Uterus (tissue), 2 donors: ENCODE data around the gene KCNG2.

ENCODE experiments used
- POLR2A ChIP-seq, 2 donors: fragments of 450-650 bp; IDR thresholded peaks; one replicate each; pipeline ENCODE4 v1.6.1; 2016; ENCODE audit warnings: antibody characterized with exemption in 2 of 2, mild to moderate bottlenecking in 1 of 2, moderate library complexity in 1 of 2
- TF ChIP-seq, protein P1 (sequence below), 4 experiments: fragments of 200-600 bp in 2 of 4; fragments of 450-650 bp in 2 of 4; sonication (generic) in 2 of 4; IDR thresholded peaks; one replicate each; pipeline ENCODE4 v1.5.1; 2016 to 2019; ENCODE audit warnings: antibody characterized with exemption in 4 of 4, mild to moderate bottlenecking in 2 of 4, moderate library complexity in 1 of 4

DNA sequence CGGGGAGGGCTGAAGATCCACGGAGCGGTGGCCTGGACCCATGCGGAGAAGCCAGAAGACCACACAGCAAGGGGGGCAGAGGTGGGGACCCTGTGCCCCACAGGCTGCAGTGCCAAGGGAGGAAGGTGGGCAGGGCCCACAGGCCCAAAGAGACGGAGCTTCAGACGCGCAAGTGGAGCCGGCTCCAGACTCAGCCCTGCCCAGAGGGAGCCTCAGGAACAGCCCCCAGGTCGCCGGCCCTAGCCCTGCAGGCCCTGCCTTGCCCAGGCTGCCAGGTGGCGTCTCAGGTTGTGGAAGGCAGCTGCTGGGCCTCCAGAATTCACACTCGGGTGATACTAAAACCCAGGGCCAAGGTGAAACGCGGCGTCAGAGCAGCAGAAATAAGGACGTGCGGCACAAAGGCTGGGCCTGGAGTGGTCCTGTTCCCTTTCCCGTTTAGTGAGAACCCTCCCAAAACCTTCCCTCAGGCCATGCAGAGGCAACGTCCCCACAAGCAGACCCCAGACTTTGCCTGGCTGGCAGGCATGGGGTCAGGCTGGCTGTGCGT, 116.9 kb downstream of the KCNG2 start:
- TF ChIP-seq, protein P1, sequence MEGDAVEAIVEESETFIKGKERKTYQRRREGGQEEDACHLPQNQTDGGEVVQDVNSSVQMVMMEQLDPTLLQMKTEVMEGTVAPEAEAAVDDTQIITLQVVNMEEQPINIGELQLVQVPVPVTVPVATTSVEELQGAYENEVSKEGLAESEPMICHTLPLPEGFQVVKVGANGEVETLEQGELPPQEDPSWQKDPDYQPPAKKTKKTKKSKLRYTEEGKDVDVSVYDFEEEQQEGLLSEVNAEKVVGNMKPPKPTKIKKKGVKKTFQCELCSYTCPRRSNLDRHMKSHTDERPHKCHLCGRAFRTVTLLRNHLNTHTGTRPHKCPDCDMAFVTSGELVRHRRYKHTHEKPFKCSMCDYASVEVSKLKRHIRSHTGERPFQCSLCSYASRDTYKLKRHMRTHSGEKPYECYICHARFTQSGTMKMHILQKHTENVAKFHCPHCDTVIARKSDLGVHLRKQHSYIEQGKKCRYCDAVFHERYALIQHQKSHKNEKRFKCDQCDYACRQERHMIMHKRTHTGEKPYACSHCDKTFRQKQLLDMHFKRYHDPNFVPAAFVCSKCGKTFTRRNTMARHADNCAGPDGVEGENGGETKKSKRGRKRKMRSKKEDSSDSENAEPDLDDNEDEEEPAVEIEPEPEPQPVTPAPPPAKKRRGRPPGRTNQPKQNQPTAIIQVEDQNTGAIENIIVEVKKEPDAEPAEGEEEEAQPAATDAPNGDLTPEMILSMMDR (IDR thresholded peaks at IDR 0.05), result no peak
- no peak for TF ChIP-seq POLR2A (IDR thresholded peaks at IDR 0.05)
